ENCODE results near the gene EFHC1. TPM values are rescaled to one million over a fixed set of nuclear protein-coding genes. Genes with fewer than 3 reads are reported as not detected.

EFHC1 gene
- total RNA-seq, 2 experiments from 2014 or later, result 20.7 to 24.8 TPM

GRCh38 chr6:52495922-52496321 lies 75.8 kb downstream of the EFHC1 start:
- BruUV-seq (replicated peaks), result no TSS peak
- peak; percentile 55 for TF ChIP-seq CTCF (conservative IDR thresholded peaks at IDR 0.05; ENCODE audit: low read length)
- TF ChIP-seq EZH2phosphoT487 (IDR thresholded peaks at IDR 0.05; ENCODE audit: borderline replicate concordance, low read depth, low read length), result no peak
- Histone ChIP-seq H3K4me1 (ENCODE audit: insufficient read depth, low read length, poor library complexity, severe bottlenecking) (peaks cover 94% of the 10 kb centered on the region), H2AFZ (ENCODE audit: low read length) (no peak overlapping the region; the same call in 1 of the 2 replicates), H3K4me2 (ENCODE audit: low read length) (peak overlapping the region; percentile 92), H3K27ac (ENCODE audit: low read depth, low read length, poor library complexity, severe bottlenecking) (peak overlapping the region; percentile 99), H3K9me2 (ENCODE audit: insufficient read depth, low read length) (no peaks in the 10 kb centered on the region), H3K4me3 (ENCODE audit: low read depth, low read length, poor library complexity, severe bottlenecking) (no peak overlapping the region), H3K36me3 (ENCODE audit: insufficient read depth, low read length) (peaks cover 11% of the 10 kb centered on the region), H4K20me1 (ENCODE audit: insufficient read depth, low read length) (no peaks in the 10 kb centered on the region), H3K79me2 (ENCODE audit: insufficient read depth, low read depth, low read length) (no peaks in the 10 kb centered on the region), H3K9me3 (ENCODE audit: low read length) (no peaks in the 10 kb centered on the region)
- intact Hi-C loops (cut with micrococcal nuclease; ENCODE audit: unreplicated experiment), result loop anchor here (1.0 to 2.0 kb wide), 3 partner anchors 77 to 168 kb away; partner anchors contain the start of gene TRAM2
- peak; percentile 66 for DNase-seq (ENCODE audit: low spot score)
- POLR2A ChIA-PET, result interaction anchor here (0.8 to 10.2 kb wide), 13 partner anchors 11 to 175 kb away, joined by 3 to 129 read pairs (median 4); partner anchors contain the start of genes EFHC1 and TMEM14A
- CTCF ChIA-PET (ENCODE audit: unreplicated experiment), result interaction anchor here (1.0 to 2.9 kb wide), 4 partner anchors 41 to 165 kb away, joined by 3 to 13 read pairs (median 6); no protein-coding TSS in a partner anchor

- ChIA-PET POLR2A (interaction anchor here (0.8 to 10.2 kb wide), 12 partner anchors 11 to 166 kb away, joined by 3 to 129 read pairs (median 4); partner anchors contain the start of gene EFHC1), CTCF (ENCODE audit: unreplicated experiment) (interaction anchor here (0.8 to 2.9 kb wide), 6 partner anchors 12 to 165 kb away, joined by 3 to 13 read pairs (median 5); no protein-coding TSS in a partner anchor)
- Histone ChIP-seq H3K4me1 (ENCODE audit: insufficient read depth, low read length, poor library complexity, severe bottlenecking) (peaks cover 87% of the 10 kb centered on the region), H3K36me3 (ENCODE audit: insufficient read depth, low read length) (peaks cover 12% of the 10 kb centered on the region), H2AFZ (ENCODE audit: low read length) (no peak overlapping the region; the same call in 1 of the 2 replicates), H3K4me2 (ENCODE audit: low read length) (peak overlapping the region; percentile 92), H3K9me2 (ENCODE audit: insufficient read depth, low read length) (no peaks in the 10 kb centered on the region), H3K4me3 (ENCODE audit: low read depth, low read length, poor library complexity, severe bottlenecking) (peak overlapping the region; percentile 42), H3K79me2 (ENCODE audit: insufficient read depth, low read depth, low read length) (no peaks in the 10 kb centered on the region), H3K27ac (ENCODE audit: low read depth, low read length, poor library complexity, severe bottlenecking) (peak overlapping the region; percentile 99), H4K20me1 (ENCODE audit: insufficient read depth, low read length) (no peaks in the 10 kb centered on the region), H3K9me3 (ENCODE audit: low read length) (no peaks in the 10 kb centered on the region)
- TF ChIP-seq CTCF (conservative IDR thresholded peaks at IDR 0.05; ENCODE audit: low read length) (no peak), EZH2phosphoT487 (IDR thresholded peaks at IDR 0.05; ENCODE audit: borderline replicate concordance, low read depth, low read length) (no peak)
- peak; percentile 58 for DNase-seq (ENCODE audit: low spot score)
- intact Hi-C loops (cut with micrococcal nuclease; ENCODE audit: unreplicated experiment), result loop anchor here (1.0 to 2.0 kb wide), 5 partner anchors 41 to 168 kb away; partner anchors contain the start of gene TRAM2
- BruUV-seq (replicated peaks), result no TSS peak
Measured at GRCh38 chr6:52496631-52497030, 76.5 kb downstream of the EFHC1 start.
